HepG2 (cell line): ENCODE results near the gene NFASC. TPM values are rescaled to one million over a fixed set of nuclear protein-coding genes. Genes with fewer than 3 reads are reported as not detected.

Experiments
- ATAC-seq: fragments of 200-7000 bp; cut with Tn5 transposase; 3 replicates; pipeline ENCODE4 v1.9.1; 2020; ENCODE audit warnings: mild to moderate bottlenecking, moderate library complexity
- BruUV-seq: library from RNA; stranded (reverse); fragments of 400-500 nt; replicated peaks from 2 replicates; lab custom pipeline; 2021; lab: Mats Ljungman, UMichigan
- CTCF ChIA-PET: fragments of 300-600 bp; formaldehyde crosslinking; extraction: SDS; loops from one replicate; lab custom pipeline; 2021; ENCODE audit warnings: low total read pairs, inconsistent platforms, low intra/inter-chr PET ratio; lab: Yijun Ruan, JAX
- POLR2A ChIA-PET: fragments of 350-600 bp; sonication (Branson Sonifier 250); formaldehyde crosslinking; loops from one replicate; lab custom pipeline; 2020; ENCODE audit warnings: antibody characterized with exemption, inconsistent platforms; lab: Yijun Ruan, JAX
- DNase-seq: peaks from one replicate; pipeline ENCODE4 v3.0.0-alpha.2; 2015; ENCODE audit warnings: low spot score
- FAIRE-seq: peaks from 3 replicates; lab custom pipeline; 2011; peaks lifted over from hg19 to GRCh38; lab: Jason Lieb, UNC
- H2AFZ ChIP-seq: one replicate; pipeline ENCODE4 v1.6.1; 2011; ENCODE audit warnings: low read length, inconsistent platforms
- H3K27ac ChIP-seq: fragments of 300-600 bp; 3 replicates; pipeline ENCODE4 v1.8.0; 2011; ENCODE audit warnings: mixed run types, mild to moderate bottlenecking, mixed read lengths, low read length, inconsistent platforms; ENCODE audit not compliant: insufficient read depth; ENCODE audit errors: extremely low read length
- H3K27me3 ChIP-seq, 2 experiments: fragments of 200-600 bp in 1 of 2; 2 replicates in 1 of 2; 3 replicates in 1 of 2; pipeline versions ENCODE4 v1.6.0 to v1.8.0; 2011; ENCODE audit warnings: low read length in 2 of 2, mild to moderate bottlenecking in 2 of 2, moderate library complexity in 2 of 2, inconsistent platforms in 1 of 2; ENCODE audit not compliant: insufficient read depth in 2 of 2, control insufficient read depth in 1 of 2
- H3K36me3 ChIP-seq, 2 experiments: fragments of 200-600 bp in 1 of 2; replicated peaks in 1 of 2; 2 replicates in 1 of 2; 3 replicates in 1 of 2; pipeline versions ENCODE4 v1.5.1 to v1.8.0; 2011; ENCODE audit warnings: low read length in 2 of 2, inconsistent platforms in 1 of 2; ENCODE audit not compliant: insufficient read depth in 2 of 2, control insufficient read depth in 1 of 2
- H3K4me1 ChIP-seq: 2 replicates; pipeline ENCODE4 v1.5.1; 2012; ENCODE audit warnings: low read length, inconsistent platforms; ENCODE audit not compliant: insufficient read depth
- H3K4me2 ChIP-seq: 2 replicates; pipeline ENCODE4 v1.6.0; 2011; ENCODE audit warnings: low read depth, low read length, inconsistent platforms
- H3K4me3 ChIP-seq, 3 experiments: fragments of 200-600 bp in 1 of 3; sonication (generic), shearing (Covaris generic) in 1 of 3; replicated peaks in 1 of 3; 2 replicates each; pipeline ENCODE4 v1.5.1; 2011 to 2016; ENCODE audit warnings: low read length in 3 of 3, inconsistent platforms in 2 of 3, low read depth in 2 of 3, mild to moderate bottlenecking in 2 of 3, control low read depth in 1 of 3, mixed read lengths in 1 of 3; ENCODE audit not compliant: insufficient read depth in 1 of 3
- H3K79me2 ChIP-seq: one replicate; pipeline ENCODE4 v1.6.1; 2011; ENCODE audit warnings: low read length, inconsistent platforms; ENCODE audit not compliant: insufficient read depth
- H3K9ac ChIP-seq: 2 replicates; pipeline ENCODE4 v1.6.0; 2011; ENCODE audit warnings: mild to moderate bottlenecking, low read depth, low read length, inconsistent platforms; ENCODE audit not compliant: insufficient read depth
- H3K9me3 ChIP-seq: 2 replicates; pipeline ENCODE4 v1.5.1; 2012; ENCODE audit warnings: mild to moderate bottlenecking, low read length
- H4K20me1 ChIP-seq: 2 replicates; pipeline ENCODE4 v1.6.0; 2011; ENCODE audit warnings: inconsistent platforms, mild to moderate bottlenecking, low read length, moderate library complexity; ENCODE audit not compliant: insufficient read depth
- AHR ChIP-seq: IDR thresholded peaks from 2 replicates; pipeline ENCODE4 v1.6.1; 2018; ENCODE audit warnings: missing genetic modification reagents, missing compliant biosample characterization
- ATAD3A ChIP-seq: sonication (generic); formaldehyde crosslinking; IDR thresholded peaks from 2 replicates; pipeline ENCODE4 v1.4.0; 2020; ENCODE audit warnings: missing genetic modification reagents
- MAFF ChIP-seq: IDR thresholded peaks from 2 replicates; pipeline ENCODE4 v1.6.1; 2011; ENCODE audit warnings: low read depth, low read length, improper control_type of control experiment
- MAFK ChIP-seq, 2 experiments: IDR thresholded peaks in 1 of 2; conservative IDR thresholded peaks in 1 of 2; 2 replicates each; pipeline ENCODE4 v1.6.1; 2011; ENCODE audit warnings: improper control_type of control experiment in 2 of 2, low read length in 2 of 2
- MEF2D ChIP-seq: sonication (generic); formaldehyde crosslinking; IDR thresholded peaks from 2 replicates; pipeline ENCODE4 v1.5.1; 2020; ENCODE audit warnings: mild to moderate bottlenecking, missing genetic modification reagents
- PLRG1 ChIP-seq: fragments of 450-650 bp; conservative IDR thresholded peaks from 2 replicates; pipeline ENCODE4 v1.6.1; 2016
- TCF12 ChIP-seq, 2 experiments: fragments of 450-650 bp in 1 of 2; sonication (generic) in 1 of 2; formaldehyde crosslinking in 1 of 2; IDR thresholded peaks; 2 replicates each; pipeline versions ENCODE4 v1.6.1 to v1.8.0; 2017 to 2022; ENCODE audit warnings: antibody characterized with exemption in 1 of 2, mild to moderate bottlenecking in 1 of 2, missing genetic modification reagents in 1 of 2, moderate library complexity in 1 of 2
- ZNF792 ChIP-seq: IDR thresholded peaks from 2 replicates; pipeline ENCODE4 v1.6.1; 2016
- WGBS: methylation state at CpG from one replicate; pipeline ENCODE4 v1.1.6; 2017; ENCODE audit warnings: low lambda C conversion rate; 5-methylcytosine and 5-hydroxymethylcytosine counted together
- in situ Hi-C: cut with HindIII; loops from 2 replicates; pipeline ENCODE4 v1.10.0; 2017; ENCODE audit warnings: low pct_unique_long_range_greater_than_20kb; ENCODE audit not compliant: extremely low pct_ligation_motif_present
- intact Hi-C: fragments of 100-400 bp; cut with micrococcal nuclease; formaldehyde crosslinking; loops from one replicate; pipeline ENCODE4 v1.10.0; 2022; ENCODE audit not compliant: unreplicated experiment
- polyA plus RNA-seq, 8 experiments: library from polyadenylated mRNA; depleted of rRNA in 3 of 8; stranded (reverse) in 7 of 8; unstranded in 1 of 8; fragments of >200 nt; fragmentation: Illumina TruSeq in 4 of 8; extraction: Trizol in 4 of 8; gene quantifications; 2 replicates each; pipeline versions ENCODE4 v1.2.1 to v1.2.3, GENCODE V29; 2011 to 2016; ENCODE audit warnings: low read depth in 4 of 8, missing spikeins in 1 of 8, mixed read lengths in 1 of 8; ENCODE audit not compliant: insufficient read depth in 1 of 8
- total RNA-seq, 5 experiments: library from RNA; depleted of rRNA; stranded (reverse); fragments of >200 nt; fragmentation: Illumina TruSeq; extraction: Trizol; gene quantifications; 2 replicates each; pipeline ENCODE4 v1.2.3, GENCODE V29; 2016; ENCODE audit warnings: low read depth in 1 of 5
- TF ChIP-seq, protein P1 (sequence below): IDR thresholded peaks from 2 replicates; pipeline ENCODE4 v1.6.1; 2016; ENCODE audit warnings: mild to moderate bottlenecking
- TF ChIP-seq, protein P2 (sequence below): sonication (generic); formaldehyde crosslinking; IDR thresholded peaks from 2 replicates; pipeline ENCODE4 v1.5.0; 2020; ENCODE audit warnings: mild to moderate bottlenecking, missing genetic modification reagents, borderline replicate concordance
- TF ChIP-seq, protein P3 (sequence below): sonication (generic); formaldehyde crosslinking; IDR thresholded peaks from 2 replicates; pipeline ENCODE4 v1.8.1; 2023; ENCODE audit warnings: mild to moderate bottlenecking, missing genetic modification reagents, borderline replicate concordance
- TF ChIP-seq, protein P4 (sequence below): sonication (generic); formaldehyde crosslinking; IDR thresholded peaks from 2 replicates; pipeline ENCODE4 v1.9.0; 2021; ENCODE audit warnings: missing genetic modification reagents, borderline replicate concordance

NFASC gene
- total and polyA plus RNA-seq, 2 of the 13 experiments (the other 11 are each of a cell fraction or from before 2014, with no cell fraction given) = not detected

DNA sequence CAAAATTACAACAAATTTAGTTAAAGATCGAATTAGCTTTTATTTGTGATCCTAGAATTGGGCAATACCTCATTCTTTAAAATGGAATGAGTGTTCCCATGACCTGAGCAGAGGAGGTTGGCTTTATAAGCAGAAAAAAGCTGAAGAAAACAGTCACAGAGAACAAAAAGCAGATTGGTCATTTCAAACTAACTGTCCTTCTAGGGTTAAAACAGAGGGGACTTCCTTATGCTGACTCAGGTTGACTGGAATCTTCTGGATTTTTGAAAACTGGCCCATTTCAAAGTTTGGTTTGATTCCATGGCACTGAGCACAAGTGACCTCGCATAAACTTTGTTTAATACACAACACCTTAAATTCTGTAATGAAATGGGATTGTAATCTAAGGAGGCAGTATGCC, 17.6 kb downstream of the NFASC start:
- Histone ChIP-seq H3K9ac (no peak overlapping the region), H3K27me3 (peaks cover 0 to 9% of the 10 kb centered on the region in 2 experiments; a peak in 3 of 5 replicates), H3K79me2 (no peaks in the 10 kb centered on the region), H3K4me3 (no peak overlapping the region), H3K9me3 (no peaks in the 10 kb centered on the region), H3K36me3 (no peaks in the 10 kb centered on the region), H4K20me1 (no peaks in the 10 kb centered on the region), H3K27ac (no peak overlapping the region), H2AFZ (no peak overlapping the region), H3K4me1 (peaks cover 14% of the 10 kb centered on the region), H3K4me2 (no peak overlapping the region)
- POLR2A ChIA-PET = no interaction called here
- TF ChIP-seq MAFF = 0 out of 2 replicates have a peak, but pooled peaks have one; percentile 16
- TF ChIP-seq MAFK (conservative IDR thresholded peaks at IDR 0.05 in 1 of 2, IDR thresholded peaks at IDR 0.05 in 1 of 2; ENCODE audit: low read length in 2 of 2) = 0 out of 4 replicates have a peak, but pooled peaks of 1 of the 2 experiments have one; percentile 35
- TF ChIP-seq, protein P1, sequence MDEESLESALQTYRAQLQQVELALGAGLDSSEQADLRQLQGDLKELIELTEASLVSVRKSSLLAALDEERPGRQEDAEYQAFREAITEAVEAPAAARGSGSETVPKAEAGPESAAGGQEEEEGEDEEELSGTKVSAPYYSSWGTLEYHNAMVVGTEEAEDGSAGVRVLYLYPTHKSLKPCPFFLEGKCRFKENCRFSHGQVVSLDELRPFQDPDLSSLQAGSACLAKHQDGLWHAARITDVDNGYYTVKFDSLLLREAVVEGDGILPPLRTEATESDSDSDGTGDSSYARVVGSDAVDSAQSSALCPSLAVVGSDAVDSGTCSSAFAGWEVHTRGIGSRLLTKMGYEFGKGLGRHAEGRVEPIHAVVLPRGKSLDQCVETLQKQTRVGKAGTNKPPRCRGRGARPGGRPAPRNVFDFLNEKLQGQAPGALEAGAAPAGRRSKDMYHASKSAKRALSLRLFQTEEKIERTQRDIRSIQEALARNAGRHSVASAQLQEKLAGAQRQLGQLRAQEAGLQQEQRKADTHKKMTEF (CRISPR knock-in tag) = no peak
- no peak for TF ChIP-seq PLRG1
- no peak for TF ChIP-seq TCF12 (IDR thresholded peaks at IDR 0.05)
- TF ChIP-seq TCF12 (CRISPR knock-in tag; IDR thresholded peaks at IDR 0.05) = no peak
- WGBS = 17% methylated on average over 2 of the region's 2 CpGs
- FAIRE-seq = no peak
- intact Hi-C loops (loop anchor here (10.0 kb wide), 1 partner anchor 1173 kb away; no protein-coding TSS in a partner anchor), in situ Hi-C loops (no loop called here)
- DNase-seq = no peak
- no peak for ATAC-seq
- no TSS peak for BruUV-seq
- CTCF ChIA-PET = no interaction called here

DNA sequence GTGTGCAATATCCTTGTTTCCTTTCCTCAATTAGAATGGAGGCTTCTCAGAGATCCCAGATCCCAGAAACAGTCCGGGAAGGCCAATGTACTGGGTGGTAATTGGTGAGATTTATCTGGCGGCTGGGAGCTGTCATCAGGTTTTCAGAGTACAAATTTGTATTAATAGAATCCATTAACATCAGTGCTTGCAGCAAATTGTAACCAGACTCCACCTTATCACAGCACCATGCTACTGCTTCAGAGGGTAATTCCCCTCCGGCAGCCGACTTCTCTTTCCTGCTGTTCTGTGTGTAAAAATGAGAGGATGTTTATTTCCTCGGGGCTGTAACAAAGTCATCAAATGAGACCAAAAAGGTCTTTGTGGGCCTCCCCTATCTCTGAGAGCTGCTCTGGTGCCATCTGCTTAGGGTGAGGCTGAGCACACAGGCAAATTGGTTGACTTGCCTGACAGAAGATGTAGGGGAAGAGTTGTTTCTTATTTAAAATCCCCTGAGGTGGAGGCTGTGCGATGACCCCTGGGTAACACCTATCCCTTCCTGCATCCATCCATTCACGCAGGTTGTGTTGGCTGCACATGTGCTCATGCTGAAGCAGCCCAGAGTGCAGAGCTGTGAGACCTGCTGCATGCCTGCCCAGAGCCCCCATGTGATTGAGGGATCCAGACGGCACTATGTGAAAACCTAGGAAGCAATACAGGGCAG, 19.2 kb downstream of the NFASC start:
- no peak for DNase-seq
- ChIA-PET POLR2A (no interaction called here), CTCF (no interaction called here)
- Histone ChIP-seq H3K4me1 (peaks cover 11% of the 10 kb centered on the region), H2AFZ (no peak overlapping the region), H4K20me1 (no peaks in the 10 kb centered on the region), H3K27ac (no peak overlapping the region), H3K9ac (no peak overlapping the region), H3K36me3 (no peaks in the 10 kb centered on the region), H3K4me2 (no peak overlapping the region), H3K27me3 (peaks cover 0 to 9% of the 10 kb centered on the region in 2 experiments; a peak in 3 of 5 replicates), H3K4me3 (no peak overlapping the region), H3K9me3 (no peaks in the 10 kb centered on the region), H3K79me2 (no peaks in the 10 kb centered on the region)
- intact Hi-C loops = loop anchor here (10.0 kb wide), 1 partner anchor 1175 kb away; no protein-coding TSS in a partner anchor
- in situ Hi-C loops = no loop called here
- 22% methylated on average over 8 of the region's 8 CpGs for WGBS
- BruUV-seq = no TSS peak
- ATAC-seq = no peak
- no peak for FAIRE-seq
- TF ChIP-seq ATAD3A (CRISPR knock-in tag) (no peak), MEF2D (CRISPR knock-in tag) (no peak), AHR (CRISPR knock-in tag) (no peak), ZNF792 (CRISPR knock-in tag) (no peak)
- TF ChIP-seq, protein P2, sequence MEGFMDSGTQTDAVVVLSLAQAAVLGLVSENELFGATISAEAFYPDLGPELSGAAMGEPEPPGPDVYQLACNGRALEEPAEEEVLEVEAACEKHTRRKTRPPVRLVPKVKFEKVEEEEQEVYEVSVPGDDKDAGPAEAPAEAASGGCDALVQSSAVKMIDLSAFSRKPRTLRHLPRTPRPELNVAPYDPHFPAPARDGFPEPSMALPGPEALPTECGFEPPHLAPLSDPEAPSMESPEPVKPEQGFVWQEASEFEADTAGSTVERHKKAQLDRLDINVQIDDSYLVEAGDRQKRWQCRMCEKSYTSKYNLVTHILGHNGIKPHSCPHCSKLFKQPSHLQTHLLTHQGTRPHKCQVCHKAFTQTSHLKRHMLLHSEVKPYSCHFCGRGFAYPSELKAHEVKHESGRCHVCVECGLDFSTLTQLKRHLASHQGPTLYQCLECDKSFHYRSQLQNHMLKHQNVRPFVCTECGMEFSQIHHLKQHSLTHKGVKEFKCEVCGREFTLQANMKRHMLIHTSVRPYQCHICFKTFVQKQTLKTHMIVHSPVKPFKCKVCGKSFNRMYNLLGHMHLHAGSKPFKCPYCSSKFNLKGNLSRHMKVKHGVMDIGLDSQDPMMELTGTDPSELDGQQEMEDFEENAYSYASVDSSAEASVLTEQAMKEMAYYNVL (CRISPR knock-in tag) = no peak
- TF ChIP-seq, protein P3, sequence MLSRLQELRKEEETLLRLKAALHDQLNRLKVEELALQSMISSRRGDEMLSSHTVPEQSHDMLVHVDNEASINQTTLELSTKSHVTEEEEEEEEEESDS = no peak
- TF ChIP-seq, protein P4, sequence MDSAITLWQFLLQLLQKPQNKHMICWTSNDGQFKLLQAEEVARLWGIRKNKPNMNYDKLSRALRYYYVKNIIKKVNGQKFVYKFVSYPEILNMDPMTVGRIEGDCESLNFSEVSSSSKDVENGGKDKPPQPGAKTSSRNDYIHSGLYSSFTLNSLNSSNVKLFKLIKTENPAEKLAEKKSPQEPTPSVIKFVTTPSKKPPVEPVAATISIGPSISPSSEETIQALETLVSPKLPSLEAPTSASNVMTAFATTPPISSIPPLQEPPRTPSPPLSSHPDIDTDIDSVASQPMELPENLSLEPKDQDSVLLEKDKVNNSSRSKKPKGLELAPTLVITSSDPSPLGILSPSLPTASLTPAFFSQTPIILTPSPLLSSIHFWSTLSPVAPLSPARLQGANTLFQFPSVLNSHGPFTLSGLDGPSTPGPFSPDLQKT (CRISPR knock-in tag) = no peak
